Stimulated activated CD8-positive, alpha-beta memory T cell treated with anti-CD3 and anti-CD28 coated beads, Interleukin-7, amount 100 ng/mL, for 24 hours (primary cell): ENCODE results near the gene NUTM2B.
"Not testable (repeated sequence)": the region's sequence is repeated elsewhere in the genome, so short reads cannot be mapped to it uniquely, and the experiment has no call there.

ENCODE experiments used
- DNase-seq: peaks from one replicate; pipeline ENCODE4 v3.0.0-alpha.2; 2020; ENCODE audit warnings: low read depth

Gene NUTM2B

DNA sequence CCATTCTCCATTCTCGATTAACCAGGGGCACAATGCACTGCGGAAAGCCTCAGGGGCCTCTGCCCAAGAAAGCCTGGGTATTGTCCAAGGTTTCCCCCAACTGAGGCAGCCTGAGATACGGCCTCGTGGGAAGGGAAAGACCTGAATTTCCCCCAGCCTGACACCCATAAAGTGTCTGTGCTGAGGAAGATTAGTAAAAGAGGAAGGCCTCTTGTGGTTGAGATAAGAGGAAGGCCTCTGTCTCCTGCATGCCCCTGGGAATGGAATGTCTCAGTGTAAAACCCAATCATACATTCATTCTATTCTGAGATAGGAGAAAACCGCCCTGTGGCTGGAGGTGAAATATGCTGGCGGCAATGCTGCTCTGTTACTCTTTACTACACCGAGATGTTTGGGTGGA lies 41.8 kb downstream of the NUTM2B start:
- not testable (repeated sequence) for DNase-seq

DNA sequence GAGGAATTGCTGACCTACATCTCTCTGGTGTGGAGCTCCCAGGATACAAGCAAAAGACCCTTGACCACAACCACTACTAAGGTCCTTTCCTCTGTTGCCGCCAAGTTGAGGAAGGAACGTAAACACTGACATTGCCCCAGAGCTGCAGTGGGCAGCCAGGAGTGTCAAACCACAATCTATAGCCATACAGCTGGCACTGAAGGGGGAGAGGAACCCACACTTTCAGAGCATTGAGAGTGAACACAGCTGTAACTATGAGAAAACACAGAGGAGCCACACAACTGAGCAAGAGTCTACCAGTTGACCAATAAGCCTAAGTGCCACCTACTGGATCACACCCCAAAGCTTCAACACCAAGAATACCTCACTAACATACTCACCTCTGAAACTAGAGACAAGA lies 45.5 kb downstream of the NUTM2B start:
- not testable (repeated sequence) for DNase-seq

DNA sequence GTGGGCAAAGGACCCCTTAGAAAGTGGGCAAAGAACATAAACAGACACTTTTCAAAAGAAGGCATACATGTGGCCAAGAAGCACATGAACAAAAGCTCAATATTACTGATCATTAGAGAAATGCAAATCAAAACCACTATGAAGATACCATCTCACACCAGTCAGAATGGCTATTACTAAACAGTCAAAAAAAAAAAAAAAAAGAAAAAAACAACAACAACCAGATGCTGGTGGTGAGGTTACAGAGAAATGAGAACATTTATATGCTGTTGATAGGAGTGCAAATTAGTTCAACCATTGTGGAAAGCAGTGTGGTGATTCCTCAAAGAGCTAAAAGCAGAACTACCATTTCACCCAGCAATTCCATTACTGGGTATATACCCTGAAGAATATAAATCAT lies 50.6 kb downstream of the NUTM2B start:
- DNase-seq: not testable (repeated sequence)

- DNase-seq: not testable (repeated sequence)
Observed at GRCh38 chr10:79758297-79758993, 55.4 kb downstream of the NUTM2B start.
